Stimulated activated CD8-positive, alpha-beta memory T cell treated with anti-CD3 and anti-CD28 coated beads, Interleukin-15, amount 100 ng/mL, for 1 hour (primary cell): ENCODE results near the gene ZBBX.
"Not testable (repeated sequence)": the region's sequence is repeated elsewhere in the genome, so short reads cannot be mapped to it uniquely, and the experiment has no call there.

Experiments
- DNase-seq: peaks from one replicate; pipeline ENCODE4 v3.0.0-alpha.2; 2020; ENCODE audit warnings: low read depth

Gene ZBBX

GRCh38 chr3:167380004-167380689 lies at the start of gene ZBBX:
ZBBX (minus strand) TSS chr3:167380297; CDS start chr3:167372901, 7,396 bp downstream.
- peak; percentile 65 for DNase-seq

- not testable (repeated sequence) for DNase-seq
These were observed 46.9 kb upstream of the ZBBX start for GRCh38 chr3:167426962-167427361.

GRCh38 chr3:167422396-167422795 lies 42.3 kb upstream of the ZBBX start:
- DNase-seq, result not testable (repeated sequence)

- DNase-seq, result no peak
These were observed 29.5 kb upstream of the ZBBX start for GRCh38 chr3:167409611-167410010.

- DNase-seq, result no peak
These were observed 26.9 kb upstream of the ZBBX start for GRCh38 chr3:167406876-167407492.

- no peak for DNase-seq
These were observed 17.7 kb upstream of the ZBBX start for GRCh38 chr3:167397826-167398225.

GRCh38 chr3:167396075-167396474 lies 16.0 kb upstream of the ZBBX start:
- no peak for DNase-seq

- no peak for DNase-seq
These were observed 13.9 kb upstream of the ZBBX start for GRCh38 chr3:167394003-167394402.

GRCh38 chr3:167382155-167382554 lies 2.1 kb upstream of the ZBBX start:
- DNase-seq, result no peak

GRCh38 chr3:167375478-167375877 lies 4.6 kb downstream of the ZBBX start:
- no peak for DNase-seq

GRCh38 chr3:167372138-167372537 lies 8.0 kb downstream of the ZBBX start:
- no peak for DNase-seq

- DNase-seq, result no peak
These were observed 18.1 kb downstream of the ZBBX start for GRCh38 chr3:167361948-167362347.

- no peak for DNase-seq
These were observed 18.8 kb downstream of the ZBBX start for GRCh38 chr3:167361306-167361705.

- DNase-seq, result no peak
These were observed 24.7 kb downstream of the ZBBX start for GRCh38 chr3:167355446-167355845.

- no peak for DNase-seq
These were observed 25.3 kb downstream of the ZBBX start for GRCh38 chr3:167354751-167355150.

- DNase-seq, result no peak
These were observed 29.7 kb downstream of the ZBBX start for GRCh38 chr3:167350245-167350862.

- DNase-seq, result no peak
These were observed 33.9 kb downstream of the ZBBX start for GRCh38 chr3:167346171-167346570.

- no peak for DNase-seq
These were observed 48.9 kb downstream of the ZBBX start for GRCh38 chr3:167330993-167331785.

- DNase-seq, result no peak
These were observed 56.5 kb downstream of the ZBBX start for GRCh38 chr3:167323572-167323971.

- DNase-seq, result no peak
These were observed 61.0 kb downstream of the ZBBX start for GRCh38 chr3:167318996-167319615.

GRCh38 chr3:167318306-167318705 lies 61.8 kb downstream of the ZBBX start:
- no peak for DNase-seq

- DNase-seq, result no peak
These were observed 73.8 kb downstream of the ZBBX start for GRCh38 chr3:167306319-167306718.
